HG03175 (cell line): ENCODE results near the gene NAGS.
"Not testable (repeated sequence)": the region's sequence is repeated elsewhere in the genome, so short reads cannot be mapped to it uniquely, and the experiment has no call there.

Experiments used
- ATAC-seq: cut with Tn5 transposase; IDR thresholded peaks from one replicate; pipeline ENCODE4 v1.9.1; 2021; ENCODE audit warnings: mild to moderate bottlenecking, moderate library complexity; ENCODE audit not compliant: unreplicated experiment

NAGS gene

GRCh38 chr17:44004077-44004760, at the start of gene NAGS:
NAGS (plus strand) TSS chr17:44004622; CDS start chr17:44004664, 42 bp downstream.
- ATAC-seq, result no peak

GRCh38 chr17:43956222-43956621, 48.2 kb upstream of the NAGS start:
- no peak for ATAC-seq

GRCh38 chr17:43958748-43959352, 45.6 kb upstream of the NAGS start:
- ATAC-seq, result no peak

GRCh38 chr17:43961292-43961691, 43.1 kb upstream of the NAGS start:
- ATAC-seq, result not testable (repeated sequence)

- no peak for ATAC-seq
Observed at GRCh38 chr17:43961954-43962353, 42.5 kb upstream of the NAGS start.

GRCh38 chr17:43962479-43962878, 41.9 kb upstream of the NAGS start:
- ATAC-seq, result no peak

GRCh38 chr17:43966276-43966675, 38.1 kb upstream of the NAGS start:
- ATAC-seq, result no peak

GRCh38 chr17:43967251-43967875, 37.1 kb upstream of the NAGS start:
- ATAC-seq, result no peak

GRCh38 chr17:43970366-43970765, 34.1 kb upstream of the NAGS start:
- ATAC-seq, result no peak

GRCh38 chr17:43971436-43971835, 33.0 kb upstream of the NAGS start:
- not testable (repeated sequence) for ATAC-seq

GRCh38 chr17:43972444-43973212, 31.8 kb upstream of the NAGS start:
- not testable (repeated sequence) for ATAC-seq

GRCh38 chr17:43974382-43975266, 29.8 kb upstream of the NAGS start:
- ATAC-seq, result no peak

- ATAC-seq, result no peak
Observed at GRCh38 chr17:43975898-43976297, 28.5 kb upstream of the NAGS start.

- ATAC-seq, result no peak
Observed at GRCh38 chr17:43976963-43977837, 27.2 kb upstream of the NAGS start.

GRCh38 chr17:43978078-43978477, 26.3 kb upstream of the NAGS start:
- ATAC-seq, result no peak

- no peak for ATAC-seq
Observed at GRCh38 chr17:43979011-43979410, 25.4 kb upstream of the NAGS start.

- ATAC-seq, result no peak
Observed at GRCh38 chr17:43979671-43980070, 24.8 kb upstream of the NAGS start.

- ATAC-seq, result no peak
Observed at GRCh38 chr17:43982171-43982570, 22.3 kb upstream of the NAGS start.

- ATAC-seq, result no peak
Observed at GRCh38 chr17:43983196-43983514, 21.3 kb upstream of the NAGS start.
